ENCODE measurements around the gene SLC38A2. TPM values are rescaled to one million over a fixed set of nuclear protein-coding genes. Genes with fewer than 3 reads are reported as not detected.
"Not testable (repeated sequence)": the region's sequence is repeated elsewhere in the genome, so short reads cannot be mapped to it uniquely, and the experiment has no call there.

Gene SLC38A2
- total RNA-seq, 1 donor from 2014 or later = 249 TPM

- DNase-seq (ENCODE audit: low spot score) = no peak
- no peak overlapping the region for H3K27ac Mint-ChIP-seq (ENCODE audit: unreplicated experiment)
- TF ChIP-seq, protein P1, sequence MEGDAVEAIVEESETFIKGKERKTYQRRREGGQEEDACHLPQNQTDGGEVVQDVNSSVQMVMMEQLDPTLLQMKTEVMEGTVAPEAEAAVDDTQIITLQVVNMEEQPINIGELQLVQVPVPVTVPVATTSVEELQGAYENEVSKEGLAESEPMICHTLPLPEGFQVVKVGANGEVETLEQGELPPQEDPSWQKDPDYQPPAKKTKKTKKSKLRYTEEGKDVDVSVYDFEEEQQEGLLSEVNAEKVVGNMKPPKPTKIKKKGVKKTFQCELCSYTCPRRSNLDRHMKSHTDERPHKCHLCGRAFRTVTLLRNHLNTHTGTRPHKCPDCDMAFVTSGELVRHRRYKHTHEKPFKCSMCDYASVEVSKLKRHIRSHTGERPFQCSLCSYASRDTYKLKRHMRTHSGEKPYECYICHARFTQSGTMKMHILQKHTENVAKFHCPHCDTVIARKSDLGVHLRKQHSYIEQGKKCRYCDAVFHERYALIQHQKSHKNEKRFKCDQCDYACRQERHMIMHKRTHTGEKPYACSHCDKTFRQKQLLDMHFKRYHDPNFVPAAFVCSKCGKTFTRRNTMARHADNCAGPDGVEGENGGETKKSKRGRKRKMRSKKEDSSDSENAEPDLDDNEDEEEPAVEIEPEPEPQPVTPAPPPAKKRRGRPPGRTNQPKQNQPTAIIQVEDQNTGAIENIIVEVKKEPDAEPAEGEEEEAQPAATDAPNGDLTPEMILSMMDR (IDR thresholded peaks at IDR 0.05; ENCODE audit: unreplicated experiment) = no peak
- H3K27me3 Mint-ChIP-seq (ENCODE audit: unreplicated experiment) = peaks cover 2% of the 10 kb centered on the region
- no peaks in the 10 kb centered on the region for H3K36me3 Mint-ChIP-seq (ENCODE audit: low read depth, unreplicated experiment)
- H3K9me3 Mint-ChIP-seq (ENCODE audit: unreplicated experiment) = no peaks in the 10 kb centered on the region
- no peaks in the 10 kb centered on the region for H3K4me1 Mint-ChIP-seq (ENCODE audit: unreplicated experiment)
- no peak overlapping the region for H3K4me3 Mint-ChIP-seq (ENCODE audit: unreplicated experiment)
Observed at GRCh38 chr12:46339051-46339450, 33.5 kb downstream of the SLC38A2 start.

GRCh38 chr12:46332260-46332659, 40.3 kb downstream of the SLC38A2 start:
- H3K9me3 Mint-ChIP-seq (ENCODE audit: unreplicated experiment) = peaks cover 4% of the 10 kb centered on the region
- H3K27ac Mint-ChIP-seq (ENCODE audit: unreplicated experiment) = no peak overlapping the region
- no peak for DNase-seq (ENCODE audit: low spot score)
- H3K27me3 Mint-ChIP-seq (ENCODE audit: unreplicated experiment) = no peaks in the 10 kb centered on the region
- peaks cover 3% of the 10 kb centered on the region for H3K36me3 Mint-ChIP-seq (ENCODE audit: low read depth, unreplicated experiment)
- peaks cover 3% of the 10 kb centered on the region for H3K4me1 Mint-ChIP-seq (ENCODE audit: unreplicated experiment)
- TF ChIP-seq, protein P1 (IDR thresholded peaks at IDR 0.05; ENCODE audit: unreplicated experiment) = no peak
- no peak overlapping the region for H3K4me3 Mint-ChIP-seq (ENCODE audit: unreplicated experiment)

DNA sequence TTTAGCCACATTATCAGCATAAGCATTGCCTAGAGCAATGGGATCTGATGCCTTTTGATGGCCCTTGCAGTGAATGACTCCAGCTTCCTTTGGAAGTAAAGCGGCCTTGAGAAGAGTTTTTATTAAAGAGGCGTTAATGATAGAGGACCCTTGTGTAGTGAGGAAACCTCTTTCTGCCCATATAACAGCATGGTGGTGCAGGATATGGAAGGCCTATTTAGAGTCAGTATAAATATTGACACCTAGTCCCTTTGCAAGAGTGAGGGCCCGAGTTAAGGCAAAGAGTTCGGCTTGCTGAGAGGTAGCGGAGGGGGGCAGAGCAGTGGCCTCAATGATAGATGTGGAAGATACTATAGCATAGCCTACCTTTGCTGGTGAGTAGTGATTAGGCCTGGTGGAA, 47.5 kb downstream of the SLC38A2 start:
- not testable (repeated sequence) for H3K27ac Mint-ChIP-seq (ENCODE audit: unreplicated experiment); H3K4me3 Mint-ChIP-seq (ENCODE audit: unreplicated experiment); DNase-seq (ENCODE audit: low spot score); H3K9me3 Mint-ChIP-seq (ENCODE audit: unreplicated experiment); H3K4me1 Mint-ChIP-seq (ENCODE audit: unreplicated experiment); H3K36me3 Mint-ChIP-seq (ENCODE audit: low read depth, unreplicated experiment); H3K27me3 Mint-ChIP-seq (ENCODE audit: unreplicated experiment)

DNA sequence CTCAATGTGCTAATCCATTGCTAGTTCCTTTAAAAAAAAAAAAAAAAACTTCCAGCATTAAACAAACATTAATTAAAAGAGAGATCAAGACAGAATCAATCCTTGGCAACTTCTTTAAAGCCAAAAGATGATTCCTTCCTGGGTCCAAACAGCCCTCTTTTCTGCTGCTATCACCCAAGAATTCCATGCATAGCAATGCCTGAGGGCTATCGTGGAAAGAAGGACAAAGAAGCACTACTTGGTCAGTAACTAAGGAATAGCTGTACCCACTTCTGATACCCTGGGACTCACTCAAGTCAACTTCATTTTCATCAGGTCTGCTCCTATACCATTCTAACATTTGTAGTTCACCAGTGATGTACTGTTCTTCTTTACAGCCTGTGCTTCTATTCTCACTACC, 51.8 kb downstream of the SLC38A2 start:
- no peaks in the 10 kb centered on the region for H3K36me3 Mint-ChIP-seq (ENCODE audit: low read depth, unreplicated experiment)
- no peak for DNase-seq (ENCODE audit: low spot score)
- H3K4me1 Mint-ChIP-seq (ENCODE audit: unreplicated experiment) = peaks cover 3% of the 10 kb centered on the region
- no peak overlapping the region for H3K4me3 Mint-ChIP-seq (ENCODE audit: unreplicated experiment)
- no peak overlapping the region for H3K27ac Mint-ChIP-seq (ENCODE audit: unreplicated experiment)
- TF ChIP-seq, protein P1 (IDR thresholded peaks at IDR 0.05; ENCODE audit: unreplicated experiment) = no peak
- no peaks in the 10 kb centered on the region for H3K27me3 Mint-ChIP-seq (ENCODE audit: unreplicated experiment)
- no peaks in the 10 kb centered on the region for H3K9me3 Mint-ChIP-seq (ENCODE audit: unreplicated experiment)

DNA sequence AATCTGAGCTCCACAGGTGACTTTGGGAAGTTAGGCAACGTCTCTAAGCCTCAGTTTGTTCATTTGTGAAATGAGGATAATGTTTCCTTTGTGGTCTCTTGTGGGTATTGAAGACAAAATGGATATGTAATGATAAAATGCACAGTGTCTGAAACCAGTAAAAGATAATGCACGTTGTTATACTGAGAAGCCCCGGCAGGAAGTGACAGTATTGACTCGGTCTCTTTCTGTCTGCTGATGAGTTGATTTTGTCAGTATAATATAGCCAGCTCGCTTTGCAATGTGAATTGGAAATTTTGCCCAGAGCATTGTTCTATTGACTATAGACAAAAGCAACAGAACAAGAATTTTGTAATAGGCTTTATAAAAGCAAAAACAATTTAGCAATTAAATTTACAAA, 54.5 kb downstream of the SLC38A2 start:
- TF ChIP-seq, protein P1 (IDR thresholded peaks at IDR 0.05; ENCODE audit: unreplicated experiment) = no peak
- Mint-ChIP-seq H3K27me3 (ENCODE audit: unreplicated experiment) (no peaks in the 10 kb centered on the region), H3K4me1 (ENCODE audit: unreplicated experiment) (peaks cover 3% of the 10 kb centered on the region), H3K9me3 (ENCODE audit: unreplicated experiment) (no peaks in the 10 kb centered on the region), H3K36me3 (ENCODE audit: low read depth, unreplicated experiment) (no peaks in the 10 kb centered on the region), H3K27ac (ENCODE audit: unreplicated experiment) (no peak overlapping the region), H3K4me3 (ENCODE audit: unreplicated experiment) (no peak overlapping the region)
- DNase-seq (ENCODE audit: low spot score) = no peak

Other genes starting within 250 kb of the SLC38A2 start
- gene SLC38A1, start 103.7 kb downstream of the SLC38A2 start, total RNA-seq (ENCODE audit: unreplicated experiment) = 100 TPM

Data from endothelial cell (in vitro differentiated cells).